Esophagus muscularis mucosa (tissue), 4 donors: ENCODE results near the gene CX3CR1. TPM values are rescaled to one million over a fixed set of nuclear protein-coding genes. Genes with fewer than 3 reads are reported as not detected.

Experiments
- DNase-seq: peaks from one replicate; pipeline ENCODE4 v3.0.0-alpha.2; 2017; ENCODE audit errors: extremely low spot score
- H3K27ac ChIP-seq, 4 donors: fragments of 200-600 bp; sonication (generic); replicated peaks in 1 of 4; 1 replicate in 3 of 4; 2 replicates in 1 of 4; pipeline ENCODE4 v1.5.1; 2016 to 2019; ENCODE audit warnings: mild to moderate bottlenecking in 1 of 4
- H3K27me3 ChIP-seq, 4 donors: fragments of 200-600 bp; sonication (generic); one replicate each; pipeline versions ENCODE4 v1.5.1 to v1.6.0; 2016 to 2019
- H3K36me3 ChIP-seq, 4 donors: fragments of 200-600 bp; sonication (generic); one replicate each; pipeline ENCODE4 v1.5.1; 2016 to 2019
- H3K4me1 ChIP-seq, 4 donors: fragments of 200-600 bp; sonication (generic); one replicate each; pipeline ENCODE4 v1.5.1; 2016 to 2019
- H3K4me3 ChIP-seq, 4 donors: fragments of 200-600 bp; sonication (generic); 1 replicate in 2 of 4; 2 replicates in 2 of 4; pipeline ENCODE4 v1.5.1; 2016 to 2019; ENCODE audit warnings: mild to moderate bottlenecking in 4 of 4, moderate library complexity in 1 of 4
- H3K9me3 ChIP-seq, 4 donors: fragments of 200-600 bp; sonication (generic); 1 replicate in 3 of 4; 2 replicates in 1 of 4; pipeline ENCODE4 v1.5.1; 2016 to 2019
- EP300 ChIP-seq: sonication (generic); formaldehyde crosslinking; IDR thresholded peaks from one replicate; pipeline ENCODE4 v1.6.1; 2017; ENCODE audit warnings: antibody characterized with exemption
- POLR2A ChIP-seq: fragments of 450-650 bp; IDR thresholded peaks from one replicate; pipeline ENCODE4 v1.6.1; 2017; ENCODE audit warnings: antibody characterized with exemption, moderate library complexity, mild to moderate bottlenecking, low read depth
- POLR2AphosphoS5 ChIP-seq, 2 donors: sonication (generic); formaldehyde crosslinking; IDR thresholded peaks; one replicate each; pipeline ENCODE4 v1.6.1; 2017; ENCODE audit warnings: antibody characterized with exemption in 2 of 2
- WGBS: methylation state at CpG from one replicate; pipeline ENCODE4 v1.1.5; 2018; 5-methylcytosine and 5-hydroxymethylcytosine counted together
- intact Hi-C: fragments of 100-400 bp; cut with DNase I; formaldehyde crosslinking; loops from one replicate; pipeline ENCODE4 v1.15.1; 2023
- total RNA-seq, 4 donors: library from RNA; depleted of rRNA; stranded (reverse); fragments of >200 nt; gene quantifications; one replicate each; pipeline versions ENCODE4 v1.1.0 to v1.2.1, GENCODE V29; 2016
- TF ChIP-seq, protein P1 (sequence below), 3 experiments: fragments of 200-600 bp in 2 of 3; fragments of 450-650 bp in 1 of 3; sonication (generic) in 2 of 3; IDR thresholded peaks; one replicate each; pipeline ENCODE4 v1.5.1; 2017 to 2019; ENCODE audit warnings: antibody characterized with exemption in 3 of 3, mild to moderate bottlenecking in 2 of 3, moderate library complexity in 1 of 3

Gene CX3CR1
- total RNA-seq, 4 donors from 2014 or later, result 0.23 to 0.78 (median 0.46) TPM

DNA sequence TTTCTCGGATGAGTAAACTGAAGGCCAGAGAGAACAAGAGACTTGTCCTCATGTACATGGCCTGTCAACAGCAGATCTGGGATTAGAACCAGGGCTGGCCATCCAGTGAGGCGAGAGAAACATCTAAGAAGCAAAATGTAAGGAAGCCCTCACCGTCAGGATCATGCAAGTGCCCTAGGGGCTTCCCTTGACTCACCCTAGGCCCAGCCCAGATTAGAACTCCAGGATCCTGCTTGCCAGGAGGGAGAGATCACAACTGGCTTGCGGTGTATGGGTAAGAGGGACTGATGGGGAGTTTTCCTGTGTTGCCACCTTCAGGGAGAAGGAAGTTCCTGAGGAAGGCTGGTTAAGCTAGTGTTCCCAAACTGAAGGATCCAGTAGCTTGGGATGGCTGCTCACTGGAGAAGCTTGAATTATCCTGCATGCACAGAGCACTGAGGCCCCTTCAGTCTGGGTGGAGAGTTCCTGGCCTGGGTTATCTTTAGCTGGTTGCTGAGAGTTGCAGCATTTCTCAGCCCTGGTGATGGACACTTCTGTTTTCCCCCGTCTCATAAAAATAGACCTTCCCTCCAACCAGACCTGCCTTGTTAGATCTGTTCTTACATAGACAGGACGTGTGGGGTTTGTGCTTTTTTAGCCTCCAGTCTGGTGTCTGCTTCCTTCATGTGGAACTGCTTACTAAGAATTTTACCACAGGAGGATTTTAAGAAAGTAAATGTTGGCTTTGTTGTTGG lies 59.3 kb downstream of the CX3CR1 start:
- no peak overlapping the region for H3K4me3 ChIP-seq
- no peaks in the 10 kb centered on the region for H3K9me3 ChIP-seq
- no peak overlapping the region for H3K27ac ChIP-seq
- no peaks in the 10 kb centered on the region for H3K36me3 ChIP-seq
- no peaks in the 10 kb centered on the region for H3K27me3 ChIP-seq
- TF ChIP-seq POLR2AphosphoS5 (IDR thresholded peaks at IDR 0.05), result no peak
- no peak for TF ChIP-seq POLR2A
- TF ChIP-seq EP300, result no peak
- TF ChIP-seq, protein P1, sequence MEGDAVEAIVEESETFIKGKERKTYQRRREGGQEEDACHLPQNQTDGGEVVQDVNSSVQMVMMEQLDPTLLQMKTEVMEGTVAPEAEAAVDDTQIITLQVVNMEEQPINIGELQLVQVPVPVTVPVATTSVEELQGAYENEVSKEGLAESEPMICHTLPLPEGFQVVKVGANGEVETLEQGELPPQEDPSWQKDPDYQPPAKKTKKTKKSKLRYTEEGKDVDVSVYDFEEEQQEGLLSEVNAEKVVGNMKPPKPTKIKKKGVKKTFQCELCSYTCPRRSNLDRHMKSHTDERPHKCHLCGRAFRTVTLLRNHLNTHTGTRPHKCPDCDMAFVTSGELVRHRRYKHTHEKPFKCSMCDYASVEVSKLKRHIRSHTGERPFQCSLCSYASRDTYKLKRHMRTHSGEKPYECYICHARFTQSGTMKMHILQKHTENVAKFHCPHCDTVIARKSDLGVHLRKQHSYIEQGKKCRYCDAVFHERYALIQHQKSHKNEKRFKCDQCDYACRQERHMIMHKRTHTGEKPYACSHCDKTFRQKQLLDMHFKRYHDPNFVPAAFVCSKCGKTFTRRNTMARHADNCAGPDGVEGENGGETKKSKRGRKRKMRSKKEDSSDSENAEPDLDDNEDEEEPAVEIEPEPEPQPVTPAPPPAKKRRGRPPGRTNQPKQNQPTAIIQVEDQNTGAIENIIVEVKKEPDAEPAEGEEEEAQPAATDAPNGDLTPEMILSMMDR (IDR thresholded peaks at IDR 0.05), result no peak
- intact Hi-C loops, result no loop called here
- 66% methylated on average over 6 of the region's 6 CpGs for WGBS
- peak; percentile 57 for DNase-seq
- H3K4me1 ChIP-seq, result peaks cover 0 to 4% (median 0%) of the 10 kb centered on the region in 4 donors

DNA sequence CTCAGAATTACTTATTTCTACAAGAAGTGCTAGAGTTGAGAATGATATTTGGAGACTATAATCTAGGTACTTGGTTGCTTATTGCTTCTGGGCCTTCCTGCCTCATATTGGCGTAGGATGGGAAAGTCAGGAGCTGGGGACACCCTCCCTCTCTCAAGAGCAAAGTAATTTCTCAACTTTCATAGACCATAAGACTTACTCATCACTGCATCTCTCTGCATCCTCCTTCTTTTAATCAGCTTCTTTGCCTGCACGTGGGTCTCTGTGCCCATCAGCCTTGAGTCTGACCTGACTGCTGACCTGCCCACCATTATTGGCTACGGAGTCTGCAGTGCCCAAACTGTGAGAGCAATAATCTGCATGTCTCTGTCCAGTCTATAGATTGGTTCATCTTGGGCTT lies 60.1 kb downstream of the CX3CR1 start:
- Histone ChIP-seq H3K4me3 (no peak overlapping the region), H3K27me3 (no peaks in the 10 kb centered on the region), H3K27ac (no peak overlapping the region), H3K4me1 (peaks cover 0 to 4% (median 0%) of the 10 kb centered on the region in 4 donors), H3K9me3 (no peaks in the 10 kb centered on the region), H3K36me3 (no peaks in the 10 kb centered on the region)
- intact Hi-C loops, result no loop called here
- peak; percentile 29 for DNase-seq
- TF ChIP-seq POLR2A (no peak), POLR2AphosphoS5 (IDR thresholded peaks at IDR 0.05) (no peak), EP300 (no peak)
- TF ChIP-seq, protein P1 (IDR thresholded peaks at IDR 0.05), result no peak
- 86% methylated on average over 3 of the region's 3 CpGs for WGBS

DNA sequence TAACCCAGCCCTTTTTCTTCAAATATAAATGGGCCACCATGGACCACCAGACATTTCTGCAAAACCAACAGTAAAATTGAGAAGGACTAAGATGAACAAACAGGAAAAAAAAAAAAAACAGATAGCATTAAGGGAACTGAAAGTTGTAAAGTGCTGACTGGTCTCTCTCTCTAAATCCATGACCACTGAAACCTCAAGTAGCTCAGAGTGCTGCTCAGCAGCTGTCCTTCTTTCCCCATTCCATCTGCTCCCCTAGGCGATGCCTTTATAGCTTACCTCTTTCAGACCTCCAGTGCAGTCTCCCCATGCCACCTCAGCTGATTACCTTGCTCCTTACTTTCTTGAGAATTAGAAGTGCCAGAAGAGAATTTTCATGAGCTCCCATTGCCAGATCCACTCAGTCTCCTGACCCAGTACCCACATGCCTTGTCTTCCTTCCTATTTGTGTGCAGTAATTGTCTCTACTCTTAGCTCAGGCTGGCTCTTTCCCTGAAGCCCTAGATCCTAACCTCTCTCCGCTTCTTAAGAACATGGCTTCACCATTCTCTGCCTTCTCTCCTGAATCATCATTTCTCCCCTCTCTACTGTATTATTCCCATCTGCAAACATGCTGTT lies 63.6 kb downstream of the CX3CR1 start:
- H3K36me3 ChIP-seq, result no peaks in the 10 kb centered on the region
- TF ChIP-seq EP300 (no peak), POLR2A (no peak), POLR2AphosphoS5 (IDR thresholded peaks at IDR 0.05) (no peak)
- TF ChIP-seq, protein P1 (IDR thresholded peaks at IDR 0.05), result no peak
- H3K4me1 ChIP-seq, result peaks cover 0 to 4% (median 0%) of the 10 kb centered on the region in 4 donors
- no peak overlapping the region for H3K4me3 ChIP-seq
- no peaks in the 10 kb centered on the region for H3K9me3 ChIP-seq
- intact Hi-C loops, result no loop called here
- no peaks in the 10 kb centered on the region for H3K27me3 ChIP-seq
- DNase-seq, result peak; percentile 34
- no peak overlapping the region for H3K27ac ChIP-seq
- 86% methylated on average over 2 of the region's 2 CpGs for WGBS

DNA sequence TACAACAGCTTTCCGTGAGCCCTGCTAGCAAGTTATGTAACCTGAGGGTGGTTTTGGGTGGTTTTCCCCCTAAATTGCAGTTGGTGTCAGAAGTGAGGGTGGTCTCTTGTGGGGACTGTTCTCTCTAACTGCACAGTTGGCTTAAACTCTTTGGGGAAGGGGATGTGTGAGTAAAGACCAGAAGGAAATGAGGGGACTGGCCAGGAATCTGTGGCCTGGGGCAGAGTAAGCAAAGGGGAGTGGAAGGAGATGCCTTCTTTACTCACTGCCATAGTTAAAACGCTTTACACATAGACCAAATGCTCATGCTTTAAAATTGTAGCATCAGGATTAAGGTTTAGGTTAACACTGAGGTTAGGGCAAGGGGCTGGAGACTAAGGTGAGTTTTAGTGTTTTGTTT lies 66.2 kb downstream of the CX3CR1 start:
- Histone ChIP-seq H3K27me3 (no peaks in the 10 kb centered on the region), H3K4me1 (peaks cover 0 to 3% (median 0%) of the 10 kb centered on the region in 4 donors), H3K36me3 (no peaks in the 10 kb centered on the region), H3K4me3 (no peak overlapping the region), H3K9me3 (no peaks in the 10 kb centered on the region), H3K27ac (no peak overlapping the region)
- DNase-seq, result no peak
- intact Hi-C loops, result no loop called here
- TF ChIP-seq, protein P1 (IDR thresholded peaks at IDR 0.05), result no peak
- TF ChIP-seq POLR2A (no peak), EP300 (no peak), POLR2AphosphoS5 (IDR thresholded peaks at IDR 0.05) (no peak)
- 84% methylated on average over 2 of the region's 2 CpGs for WGBS

Other genes with a start within 250 kb of the CX3CR1 start
- under 1 TPM; 0.34 to 0.99 (median 0.56) TPM for gene SCN11A, start 228.1 kb downstream of the CX3CR1 start, total RNA-seq
- gene WDR48, start 228.0 kb downstream of the CX3CR1 start, total RNA-seq, result 10 to 100 TPM; 25.9 to 40.0 (median 29.8) TPM
- 10 to 100 TPM; 53.7 to 88.7 (median 67.8) TPM for gene GORASP1, start 172.4 kb downstream of the CX3CR1 start, total RNA-seq
- gene TTC21A, start 172.4 kb downstream of the CX3CR1 start, total RNA-seq, result 1 to 10 TPM; 1.7 to 8.6 (median 3.9) TPM
- 100 to 1,000 TPM in 1 of 4 donors, 10 to 100 TPM in 3; 27.8 to 183 (median 45.4) TPM for gene CSRNP1, start 126.4 kb downstream of the CX3CR1 start, total RNA-seq
- gene XIRP1, start 87.4 kb downstream of the CX3CR1 start, total RNA-seq, result 1 to 10 TPM in 1 of 4 donors, not detected in 3; 1.3 TPM
- gene CCR8, start 49.7 kb upstream of the CX3CR1 start, total RNA-seq, result not detected
- 10 to 100 TPM; 20.3 to 45.7 (median 36.1) TPM for gene SLC25A38, start 103.3 kb upstream of the CX3CR1 start, total RNA-seq
- gene RPSA, start 126.7 kb upstream of the CX3CR1 start, total RNA-seq, result 1,000 to 10,000 TPM in 2 of 4 donors, 100 to 1,000 TPM in 2; 720 to 1,054 (median 915) TPM
- gene MOBP, start 187.6 kb upstream of the CX3CR1 start, total RNA-seq, result not detected